Keratinocyte (primary cell): ENCODE data around the gene TMPRSS2. TPM values are rescaled to one million over a fixed set of nuclear protein-coding genes. Genes with fewer than 3 reads are reported as not detected.

Experiments
- DNase-seq: peaks from one replicate; pipeline ENCODE4 v3.0.0-alpha.2; 2011; ENCODE audit warnings: low read depth, missing footprints, low spot score
- FAIRE-seq: peaks from 2 replicates; lab custom pipeline; 2011; peaks lifted over from hg19 to GRCh38; lab: Jason Lieb, UNC
- H2AFZ ChIP-seq: 2 replicates; pipeline ENCODE4 v1.6.0; 2012; ENCODE audit warnings: low read length, control low read depth, inconsistent platforms; ENCODE audit not compliant: control insufficient read depth
- H3K27ac ChIP-seq: 2 replicates; pipeline ENCODE4 v1.5.1; 2011; ENCODE audit warnings: low read length; ENCODE audit not compliant: control insufficient read depth, insufficient read depth
- H3K27me3 ChIP-seq: 3 replicates; pipeline ENCODE4 v1.6.0; 2011; ENCODE audit warnings: low read length; ENCODE audit not compliant: control insufficient read depth, insufficient read depth; ENCODE audit errors: extremely low read depth
- H3K36me3 ChIP-seq, 2 experiments: 2 replicates in 1 of 2; 3 replicates in 1 of 2; pipeline ENCODE4 v1.5.1; 2011; ENCODE audit warnings: low read length in 2 of 2, mild to moderate bottlenecking in 1 of 2; ENCODE audit not compliant: control insufficient read depth in 2 of 2, insufficient read depth in 2 of 2; ENCODE audit errors: extremely low read depth in 1 of 2
- H3K4me1 ChIP-seq: 3 replicates; pipeline ENCODE4 v1.5.1; 2011; ENCODE audit warnings: low read length; ENCODE audit not compliant: control insufficient read depth, insufficient read depth; ENCODE audit errors: extremely low read depth
- H3K4me2 ChIP-seq: 3 replicates; pipeline ENCODE4 v1.6.0; 2011; ENCODE audit warnings: low read depth, low read length; ENCODE audit not compliant: control insufficient read depth, insufficient read depth; ENCODE audit errors: extremely low read depth
- H3K4me3 ChIP-seq, 3 experiments: fragments of 200-600 bp in 1 of 3; sonication (generic) in 1 of 3; 2 replicates in 2 of 3; 3 replicates in 1 of 3; pipeline ENCODE4 v1.5.1; 2011 to 2016; ENCODE audit warnings: low read length in 3 of 3, mild to moderate bottlenecking in 3 of 3, control low read depth in 2 of 3, inconsistent platforms in 1 of 3, low read depth in 1 of 3, mixed read lengths in 1 of 3, mixed run types in 1 of 3, moderate library complexity in 1 of 3; ENCODE audit not compliant: control insufficient read depth in 2 of 3, insufficient read depth in 2 of 3; ENCODE audit errors: extremely low read depth in 1 of 3
- H3K79me2 ChIP-seq: 2 replicates; pipeline ENCODE4 v1.6.0; 2012; ENCODE audit warnings: low read length; ENCODE audit not compliant: control insufficient read depth, insufficient read depth
- H3K9ac ChIP-seq: 3 replicates; pipeline ENCODE4 v1.6.0; 2011; ENCODE audit warnings: low read length; ENCODE audit not compliant: control insufficient read depth, insufficient read depth; ENCODE audit errors: extremely low read depth
- H3K9me1 ChIP-seq: 3 replicates; pipeline ENCODE4 v1.6.0; 2011; ENCODE audit warnings: low read length; ENCODE audit not compliant: control insufficient read depth, insufficient read depth; ENCODE audit errors: extremely low read depth
- H3K9me3 ChIP-seq: 2 replicates; pipeline ENCODE4 v1.5.1; 2012; ENCODE audit warnings: low read depth, low read length; ENCODE audit not compliant: control insufficient read depth
- H4K20me1 ChIP-seq: 3 replicates; pipeline ENCODE4 v1.6.0; 2011; ENCODE audit warnings: low read length; ENCODE audit not compliant: control insufficient read depth, insufficient read depth; ENCODE audit errors: extremely low read depth
- CTCF ChIP-seq, 3 experiments: IDR thresholded peaks in 1 of 3; conservative IDR thresholded peaks in 1 of 3; optimal IDR thresholded peaks in 1 of 3; 2 replicates in 2 of 3; 3 replicates in 1 of 3; pipeline versions ENCODE3 to v1.5.1; 2011; ENCODE audit warnings: low read length in 3 of 3, mild to moderate bottlenecking in 3 of 3, moderate library complexity in 2 of 3, control low read depth in 1 of 3, inconsistent platforms in 1 of 3; ENCODE audit not compliant: insufficient read depth in 2 of 3; ENCODE audit errors: extremely low read depth in 1 of 3
- EZH2 ChIP-seq: IDR thresholded peaks from one replicate; pipeline ENCODE4 v1.6.1; 2012; ENCODE audit warnings: inconsistent platforms, mild to moderate bottlenecking, low read length, moderate library complexity
- dilution Hi-C: fragments of 300-500 bp; cut with MboI; formaldehyde crosslinking; loops from one replicate; pipeline ENCODE4 v1.7.0; 2020; ENCODE audit warnings: low sequenced_read_pairs; ENCODE audit not compliant: extremely low pct_ligation_motif_present
- polyA plus RNA-seq, 5 experiments: library from polyadenylated mRNA; depleted of rRNA in 3 of 5; stranded (reverse) in 3 of 5; stranded (forward) in 1 of 5; unstranded in 1 of 5; fragments of >200 nt; gene quantifications; 1 replicate in 1 of 5; 2 replicates in 3 of 5; 3 replicates in 1 of 5; pipeline versions ENCODE4 v1.2.1 to v1.2.3, GENCODE V29; 2011 to 2012; ENCODE audit warnings: missing spikeins in 2 of 5, low read depth in 1 of 5, low replicate concordance in 1 of 5

TMPRSS2 gene
- polyA plus RNA-seq, 1 donor (not counting 4 experiments of a cell fraction or from before 2014, with no cell fraction given) = not detected

- H3K9ac ChIP-seq = no peak overlapping the region
- no peak overlapping the region for H3K27ac ChIP-seq
- H3K4me2 ChIP-seq = no peak overlapping the region
- H3K36me3 ChIP-seq = no peaks in the 10 kb centered on the region
- H3K4me3 ChIP-seq = no peak overlapping the region
- FAIRE-seq (no peak), DNase-seq (no peak)
- peaks cover 11% of the 10 kb centered on the region for H3K27me3 ChIP-seq
- no peaks in the 10 kb centered on the region for H3K9me3 ChIP-seq
- H2AFZ ChIP-seq = no peak overlapping the region
- H3K4me1 ChIP-seq = no peaks in the 10 kb centered on the region
- dilution Hi-C loops = no loop called here
- no peaks in the 10 kb centered on the region for H3K79me2 ChIP-seq
- no peaks in the 10 kb centered on the region for H4K20me1 ChIP-seq
- H3K9me1 ChIP-seq = no peaks in the 10 kb centered on the region
- TF ChIP-seq CTCF (optimal IDR thresholded peaks at IDR 0.05 in 1 of 3, IDR thresholded peaks at IDR 0.05 in 1 of 3, conservative IDR thresholded peaks at IDR 0.05 in 1 of 3; ENCODE audit: extremely low read depth in 1 of 3, insufficient read depth in 2 of 3, low read length in 3 of 3) (no peak), EZH2 (no peak)
Measured at GRCh38 chr21:41497008-41497407, 10.9 kb downstream of the TMPRSS2 start.

GRCh38 chr21:41494242-41494641 is 13.7 kb downstream of the TMPRSS2 start:
- H3K27me3 ChIP-seq = peaks cover 11% of the 10 kb centered on the region
- no peak overlapping the region for H3K9ac ChIP-seq
- no peak overlapping the region for H3K4me2 ChIP-seq
- TF ChIP-seq EZH2 (no peak), CTCF (optimal IDR thresholded peaks at IDR 0.05 in 1 of 3, IDR thresholded peaks at IDR 0.05 in 1 of 3, conservative IDR thresholded peaks at IDR 0.05 in 1 of 3; ENCODE audit: extremely low read depth in 1 of 3, insufficient read depth in 2 of 3, low read length in 3 of 3) (no peak)
- no peaks in the 10 kb centered on the region for H3K36me3 ChIP-seq
- no peaks in the 10 kb centered on the region for H3K9me3 ChIP-seq
- DNase-seq = no peak
- H3K79me2 ChIP-seq = no peaks in the 10 kb centered on the region
- no peak overlapping the region for H2AFZ ChIP-seq
- H4K20me1 ChIP-seq = no peaks in the 10 kb centered on the region
- no peak overlapping the region for H3K27ac ChIP-seq
- FAIRE-seq = no peak
- H3K4me1 ChIP-seq = no peaks in the 10 kb centered on the region
- dilution Hi-C loops = no loop called here
- H3K4me3 ChIP-seq = no peak overlapping the region
- no peaks in the 10 kb centered on the region for H3K9me1 ChIP-seq
